DMS79 treated with DMSO at 0.1 percent for 48 hours (cell line): ENCODE results near the gene PPP6R3.

ENCODE experiments used
- DNase-seq: peaks from one replicate; lab custom pipeline; 2025; lab: John Stamatoyannopoulos, UW

The PPP6R3 gene

DNA sequence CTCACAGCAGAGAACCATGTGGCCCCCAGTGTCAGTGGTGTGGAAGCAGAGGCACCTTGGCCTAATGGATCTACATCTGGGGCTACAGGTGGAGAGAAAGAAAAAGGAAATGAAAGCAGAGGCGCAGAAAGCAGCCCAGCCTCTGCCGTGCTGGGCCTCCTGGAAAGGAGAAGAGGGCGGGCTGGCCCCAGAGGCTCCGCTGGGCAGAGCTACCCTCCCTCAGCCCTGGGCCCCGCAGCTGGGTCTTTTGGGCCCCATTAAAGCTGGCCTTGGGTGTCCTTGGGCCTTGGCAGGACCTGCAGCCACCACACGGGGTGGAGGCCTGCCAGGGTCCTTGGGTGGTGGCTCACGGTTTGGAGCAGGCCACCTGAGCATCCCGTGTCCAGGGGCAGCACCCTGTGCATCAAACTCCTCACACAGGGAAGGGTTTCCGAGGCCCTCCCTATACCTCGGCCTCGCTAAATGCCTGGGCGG lies 192.2 kb downstream of the PPP6R3 start:
- no peak for DNase-seq

DNA sequence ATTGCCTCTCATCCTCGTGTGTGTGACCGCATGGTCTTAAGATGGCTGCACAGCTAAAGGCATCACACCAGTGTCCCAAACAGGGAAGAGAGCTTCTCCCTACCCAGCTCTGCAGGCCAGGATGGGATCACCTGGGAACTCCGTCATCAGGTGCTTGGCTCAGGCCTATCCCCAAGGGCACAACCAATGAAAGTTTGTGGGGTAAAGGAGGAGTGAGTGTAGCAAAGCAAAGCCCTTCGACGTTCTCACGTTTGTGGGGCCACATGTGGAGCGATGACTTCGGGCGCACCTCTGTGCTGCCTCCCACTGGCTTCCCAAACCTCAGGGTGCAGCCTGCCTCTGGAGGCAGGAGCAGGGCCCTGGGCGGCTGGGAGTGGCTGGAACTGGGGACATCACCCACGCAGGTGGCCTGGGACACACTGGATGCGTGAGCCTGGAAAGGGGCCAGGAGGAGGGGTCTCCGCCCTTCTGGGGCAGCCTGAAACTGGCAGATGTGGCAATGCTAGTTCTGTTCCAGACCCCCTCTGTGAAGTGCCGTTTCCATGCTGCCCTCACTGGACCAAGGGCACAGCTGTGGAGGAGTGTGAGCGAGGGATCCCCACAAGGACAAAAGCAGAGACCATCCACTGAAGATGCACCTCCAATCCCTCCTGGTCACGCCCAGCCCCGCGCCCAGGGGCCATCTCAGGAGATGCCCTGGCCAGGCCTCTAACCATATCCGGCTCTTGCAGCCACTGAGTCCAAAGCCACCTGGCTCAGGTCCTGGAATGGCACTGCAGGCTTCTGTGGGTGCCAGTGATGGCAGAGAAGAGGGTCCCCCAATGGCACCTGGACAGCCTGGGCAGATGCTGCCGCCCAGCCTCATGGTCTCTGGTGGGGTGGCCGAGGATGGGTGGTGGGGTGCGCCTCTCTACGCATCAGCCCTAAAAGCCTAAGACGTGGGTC lies 193.2 kb downstream of the PPP6R3 start:
- no peak for DNase-seq

DNA sequence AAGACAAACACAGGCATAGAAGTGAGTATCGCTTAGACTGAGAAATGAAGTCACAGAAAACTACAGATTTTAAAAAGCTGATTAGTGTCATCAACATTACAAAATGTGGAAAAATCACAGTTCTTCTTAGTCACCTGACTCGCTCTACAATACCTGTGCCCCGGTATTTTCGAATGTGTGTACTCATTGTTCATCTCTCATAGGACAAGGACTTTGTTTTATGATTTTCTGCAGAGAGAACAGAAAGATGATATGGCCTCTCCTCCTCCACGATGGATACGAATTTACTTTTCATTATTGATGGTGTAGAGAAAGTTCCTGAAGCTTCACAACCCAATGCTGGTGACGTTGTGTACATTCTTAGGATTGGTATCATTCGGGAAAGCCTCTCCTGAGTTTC lies 194.4 kb downstream of the PPP6R3 start:
- DNase-seq, result no peak

DNA sequence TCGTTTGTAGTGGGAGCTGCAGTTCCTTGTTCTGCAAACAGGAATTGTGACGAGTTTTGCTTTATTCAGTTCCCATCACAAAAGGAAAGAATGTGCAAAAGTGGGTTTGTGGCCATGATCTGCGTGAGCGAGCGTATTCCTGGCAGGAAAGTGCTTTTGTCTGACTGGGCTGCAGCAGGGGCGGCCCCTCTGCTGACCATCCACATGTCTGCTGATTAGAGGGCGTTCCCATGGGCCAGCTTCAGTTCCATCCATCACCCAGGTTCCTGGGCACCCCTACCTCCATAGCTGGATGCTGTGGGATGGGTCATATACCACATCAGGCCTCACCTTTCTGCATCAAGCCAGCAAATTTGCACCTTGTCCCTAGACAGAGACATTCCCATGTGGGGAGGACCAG lies 194.9 kb downstream of the PPP6R3 start:
- no peak for DNase-seq

DNA sequence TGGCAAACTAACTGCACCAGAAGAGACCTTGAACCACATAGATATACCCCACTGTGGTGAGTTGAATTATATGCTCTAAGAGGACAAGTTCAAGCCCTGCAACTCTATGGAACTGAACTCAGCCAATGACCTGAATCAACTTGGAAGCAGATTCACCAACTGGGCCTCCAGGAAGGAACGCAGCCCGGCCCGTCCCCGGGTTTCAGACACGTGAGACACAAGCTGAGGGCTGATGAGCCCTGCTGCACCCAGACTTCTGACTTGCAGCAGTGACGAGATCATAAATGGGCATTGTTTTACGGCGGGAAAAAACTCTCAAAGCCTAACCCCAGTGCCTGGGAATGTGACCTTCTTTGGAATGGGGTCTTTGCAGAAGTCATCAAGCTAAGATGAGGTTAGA lies 195.3 kb downstream of the PPP6R3 start:
- DNase-seq, result no peak

DNA sequence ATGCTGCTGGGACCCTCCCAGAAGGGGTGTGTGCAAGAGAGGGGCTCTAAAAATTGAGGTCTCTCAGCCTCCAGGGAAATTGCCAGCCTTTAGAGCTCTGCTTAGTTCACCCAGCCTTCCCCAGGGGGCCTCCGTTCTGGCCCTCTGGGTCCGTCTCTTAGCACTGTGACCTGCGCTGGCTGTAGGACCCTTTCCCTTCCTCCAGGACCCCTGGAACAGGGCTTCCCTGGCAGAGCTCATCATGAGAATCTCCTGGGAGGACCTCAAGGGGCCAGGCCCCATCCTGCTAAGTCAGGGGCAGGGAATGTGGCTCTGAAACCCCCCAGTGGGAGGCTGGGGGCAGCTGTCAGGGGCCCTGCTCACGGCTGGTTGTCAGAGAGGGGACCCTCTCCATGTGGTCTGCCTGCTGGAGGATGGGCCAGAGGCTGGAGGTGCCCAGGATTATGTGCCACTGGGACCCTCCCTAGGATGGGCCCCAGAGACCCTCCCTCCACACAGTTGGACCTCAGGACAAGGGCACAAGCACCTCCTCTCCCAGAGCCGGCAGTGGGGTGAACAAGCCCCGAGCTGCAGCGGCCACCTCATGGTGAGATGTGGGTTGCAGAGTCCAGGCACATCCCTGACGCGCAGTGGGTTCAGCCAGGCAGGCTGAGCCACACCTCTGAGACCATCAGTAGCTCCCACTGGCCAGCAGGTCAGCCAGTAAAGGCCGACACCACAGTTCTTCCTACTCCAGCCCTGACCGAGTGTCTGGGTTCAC lies 196.6 kb downstream of the PPP6R3 start:
- DNase-seq, result no peak

DNA sequence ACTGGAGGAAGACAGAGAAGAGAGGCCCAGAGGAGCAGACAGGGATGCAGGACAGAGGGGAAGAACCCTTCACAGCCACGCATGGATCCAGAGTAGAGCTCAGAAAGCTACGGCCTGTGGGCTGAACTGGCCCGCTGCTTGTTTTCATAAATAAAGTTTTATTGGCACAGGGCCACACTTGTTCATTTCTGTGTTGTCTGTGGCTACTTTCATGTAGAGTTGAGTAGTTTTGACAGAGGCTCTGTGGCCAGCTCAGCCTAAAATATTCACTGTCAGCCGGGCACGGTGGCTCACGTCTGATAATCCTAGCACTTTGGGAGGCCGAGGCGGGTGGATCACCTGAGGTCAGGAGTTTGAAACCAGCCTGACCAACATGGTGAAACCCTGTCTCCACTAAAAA lies 197.5 kb downstream of the PPP6R3 start:
- no peak for DNase-seq

DNA sequence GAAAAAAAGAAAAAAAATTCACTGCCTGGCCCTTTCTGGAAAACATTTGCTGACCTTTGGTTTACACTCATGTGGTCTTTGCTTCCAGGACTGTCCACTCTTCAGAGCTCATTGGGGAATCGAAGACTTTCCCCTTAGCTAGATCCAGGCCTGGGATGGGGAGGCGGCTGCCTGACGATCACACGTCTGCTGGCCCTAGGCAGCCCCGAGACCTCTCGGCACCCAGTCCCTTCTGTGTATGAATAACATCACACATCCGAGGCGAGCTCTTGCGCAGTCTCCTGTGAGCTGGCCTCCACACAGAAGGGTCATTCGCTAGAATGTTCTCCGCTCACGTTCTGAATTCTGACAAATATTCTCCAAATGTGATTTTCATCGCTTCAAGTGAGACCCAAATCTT lies 198.1 kb downstream of the PPP6R3 start:
- no peak for DNase-seq

DNA sequence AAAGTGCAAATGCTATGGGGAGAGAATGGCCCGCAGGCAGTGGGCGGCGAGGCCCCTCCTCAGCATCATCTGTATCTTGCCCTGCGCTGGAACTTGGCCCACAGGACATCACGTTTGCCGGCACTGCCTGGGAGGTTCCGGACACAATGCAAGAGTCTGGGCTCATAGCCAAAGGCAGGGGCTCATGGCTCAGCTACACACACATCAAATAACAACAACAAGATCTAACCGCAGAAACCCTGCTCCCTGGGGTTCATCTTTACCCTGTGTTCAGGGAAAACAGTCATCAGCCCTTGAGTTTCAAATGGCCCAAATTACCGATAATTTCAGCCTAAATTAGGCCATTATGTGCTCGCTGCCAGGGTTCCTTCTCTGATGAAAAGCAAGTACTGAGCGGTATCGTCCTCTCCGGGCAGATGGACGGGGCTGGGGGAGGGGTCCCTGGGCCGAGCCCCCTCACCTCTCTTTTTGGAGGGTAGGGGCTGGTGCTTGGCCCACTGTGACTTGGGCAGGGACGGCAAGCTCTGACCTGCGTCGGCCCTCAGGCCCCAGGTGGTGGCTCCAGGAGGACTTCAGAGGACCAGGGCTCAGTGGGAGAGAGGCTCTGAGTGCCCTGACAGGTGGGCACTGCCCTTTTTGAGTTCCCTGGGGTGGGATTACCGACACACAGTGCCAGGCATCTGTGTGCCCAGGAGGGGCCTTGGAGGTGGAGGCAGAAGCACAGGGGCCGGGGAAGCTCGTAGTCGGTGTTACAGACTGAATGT lies 198.8 kb downstream of the PPP6R3 start:
- DNase-seq, result peak; percentile 97

DNA sequence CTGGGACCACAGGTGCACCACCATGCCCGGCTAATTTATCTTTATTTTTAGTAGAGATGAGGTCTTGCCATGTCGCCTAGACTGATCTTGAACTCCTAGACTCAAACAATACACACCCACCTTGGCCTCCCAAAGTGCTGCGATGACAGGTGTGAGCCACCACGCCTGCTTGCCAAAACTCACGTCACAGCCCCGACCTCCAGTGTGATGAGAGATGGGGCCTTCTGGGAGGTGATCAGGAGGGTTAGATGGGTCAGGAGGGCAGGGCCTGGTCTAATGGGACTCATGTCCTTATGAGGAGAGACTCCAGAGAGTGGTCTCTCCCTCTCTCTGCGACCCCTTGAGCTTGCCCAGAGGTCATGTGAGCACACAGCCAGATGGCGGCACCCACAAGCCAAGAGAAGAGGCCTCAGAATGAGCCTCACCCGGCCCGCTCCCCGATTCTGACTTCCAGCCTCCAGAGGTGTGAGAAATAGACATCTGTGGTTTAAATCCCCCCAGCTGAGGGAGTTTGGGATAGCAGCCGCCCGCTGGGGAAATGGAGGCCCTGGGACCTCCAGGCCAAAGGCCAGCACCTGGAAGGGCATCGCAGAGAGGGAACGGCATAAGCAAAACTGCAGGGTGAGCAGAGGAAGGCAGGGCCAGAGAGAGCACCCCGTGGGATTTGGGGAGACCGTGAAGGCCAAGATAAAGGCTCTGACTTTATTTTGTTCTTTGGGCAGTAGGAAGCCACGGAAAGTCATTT lies 199.7 kb downstream of the PPP6R3 start:
- DNase-seq, result no peak

DNA sequence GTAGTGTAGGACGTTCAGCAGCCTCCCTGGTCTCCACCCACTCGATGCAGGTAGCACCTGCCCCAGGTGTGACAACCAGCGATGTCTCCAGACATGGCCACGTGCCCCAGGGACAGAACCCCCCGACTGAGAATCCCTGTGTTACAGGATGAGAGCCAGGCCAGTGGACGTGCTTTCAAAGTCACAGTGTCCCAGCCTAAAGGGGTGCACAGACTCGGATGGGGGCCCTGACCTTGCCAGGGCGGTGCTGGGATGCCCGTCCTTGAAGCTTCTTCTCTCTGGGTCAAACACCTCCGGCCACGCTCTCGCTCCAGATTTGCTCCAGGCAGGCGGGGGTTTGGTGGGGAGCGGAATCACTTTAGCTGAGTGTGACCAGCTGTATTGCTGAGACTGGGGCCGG lies 200.5 kb downstream of the PPP6R3 start:
- DNase-seq, result no peak

DNA sequence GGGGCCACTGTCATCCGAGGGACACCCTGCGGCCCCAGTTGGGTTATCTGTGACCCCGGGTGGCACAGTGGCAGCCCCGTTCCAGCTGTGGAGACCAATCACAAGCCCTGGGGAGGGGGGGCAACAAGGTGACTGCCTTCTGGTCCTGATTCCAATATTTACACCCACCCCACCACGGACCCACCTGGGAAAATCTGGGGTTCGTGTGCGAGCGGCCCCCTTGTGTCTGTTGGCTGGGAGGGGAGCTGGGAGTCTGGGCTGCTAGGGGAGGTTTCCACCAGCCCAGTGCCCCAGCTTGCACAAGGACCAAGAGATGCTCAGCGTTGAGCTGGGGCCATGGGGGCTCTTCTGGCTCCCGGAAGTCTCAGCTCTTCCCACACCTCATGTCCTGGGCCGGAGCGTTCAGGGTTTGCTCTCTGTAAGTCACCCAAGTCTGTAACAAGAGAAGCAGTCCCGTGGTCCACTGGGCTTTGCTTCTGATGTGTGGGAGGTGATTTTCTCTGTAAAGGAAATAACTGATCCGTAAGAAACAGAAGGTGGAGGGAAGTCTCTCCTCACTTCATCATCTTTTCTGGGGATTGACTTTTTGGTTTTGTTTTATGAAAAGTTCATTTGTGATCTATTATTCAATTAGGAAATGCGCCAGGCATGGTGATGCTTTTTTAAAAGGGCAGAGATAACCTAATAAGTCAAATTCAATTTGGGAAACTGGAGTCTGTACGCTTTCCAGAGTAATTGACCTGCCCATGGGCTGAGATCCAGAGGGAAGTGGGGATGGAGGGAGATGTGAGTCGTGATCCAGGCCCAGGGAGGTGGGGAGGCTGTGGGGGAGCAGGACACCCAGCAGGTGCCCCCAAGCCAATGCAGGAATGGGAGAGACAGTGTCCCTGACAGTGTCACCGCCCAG lies 201.4 kb downstream of the PPP6R3 start:
- no peak for DNase-seq

DNA sequence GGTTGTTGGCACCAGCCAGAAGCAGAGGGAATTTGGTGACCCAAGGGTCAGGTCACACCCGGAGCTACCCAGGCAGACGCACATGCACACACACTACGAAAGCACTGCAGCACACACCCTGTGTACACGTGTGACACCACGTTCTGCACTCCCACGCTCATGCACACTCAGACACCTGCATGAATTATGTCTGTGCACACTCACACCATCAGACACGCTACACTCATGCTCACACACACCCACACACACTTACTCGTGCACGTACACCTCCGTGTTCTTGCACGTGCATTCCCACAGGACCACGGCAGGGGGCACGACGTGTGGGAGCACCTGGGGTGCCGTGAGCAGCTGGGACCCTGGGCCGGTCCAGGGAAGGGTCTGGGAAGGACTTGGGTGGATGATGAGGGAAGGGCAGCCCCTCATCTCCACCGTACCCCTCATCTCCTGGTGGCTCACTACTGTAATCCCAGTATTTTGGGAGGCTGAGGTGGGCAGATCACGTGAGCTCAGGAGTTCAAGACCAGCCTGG lies 203.0 kb downstream of the PPP6R3 start:
- DNase-seq, result no peak

DNA sequence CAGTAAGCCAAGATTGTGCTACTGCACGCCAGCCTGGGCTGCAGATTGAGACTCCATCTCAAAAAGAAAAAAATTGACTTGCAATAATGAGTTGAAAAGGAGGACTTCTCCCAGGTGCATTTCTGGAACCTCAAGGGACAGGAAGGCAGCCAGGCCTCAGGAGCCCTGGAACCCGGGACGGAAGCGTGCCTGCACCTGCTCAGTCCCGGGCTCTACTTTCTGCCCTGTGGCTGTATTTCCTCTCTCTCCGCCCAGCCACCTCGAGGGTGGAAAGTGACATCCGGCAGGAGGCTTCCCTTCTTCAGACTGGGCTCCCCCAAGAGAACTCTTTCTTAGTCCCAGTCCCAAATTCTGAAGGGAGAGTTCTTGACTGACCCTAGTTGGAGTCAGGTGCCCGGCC lies 203.6 kb downstream of the PPP6R3 start:
- no peak for DNase-seq

DNA sequence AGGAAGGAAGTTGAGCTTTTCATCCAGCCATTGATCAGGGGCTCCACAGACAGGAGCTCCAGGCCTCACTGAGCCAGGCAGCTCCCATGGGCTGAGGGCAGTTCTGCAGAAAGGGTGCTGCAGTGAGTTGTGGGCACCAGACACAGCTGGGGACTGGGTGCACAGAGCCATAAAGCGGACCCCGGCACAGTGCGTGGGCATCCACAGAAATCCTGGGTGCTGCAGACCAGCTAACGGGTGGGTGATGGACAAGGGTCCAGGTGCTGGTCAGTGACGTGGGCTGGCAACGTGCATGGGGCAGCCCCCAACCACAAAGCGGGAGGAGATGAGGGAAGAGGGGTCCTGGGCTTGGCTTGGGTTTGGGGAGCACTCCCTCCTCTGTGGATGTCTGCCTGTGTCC lies 204.4 kb downstream of the PPP6R3 start:
- no peak for DNase-seq
